ENCODE results near the gene BCAS3. TPM values are rescaled to one million over a fixed set of nuclear protein-coding genes. Genes with fewer than 3 reads are reported as not detected.

BCAS3 gene
- total RNA-seq, 1 donor from 2014 or later, result 75.9 TPM

- Histone ChIP-seq H3K9me3 (no peaks in the 10 kb centered on the region), H3K27ac (no peak overlapping the region), H3K27me3 (no peaks in the 10 kb centered on the region), H3K4me3 (no peak overlapping the region), H3K36me3 (no peaks in the 10 kb centered on the region), H3K4me1 (peaks cover 9 to 22% of the 10 kb centered on the region in 2 donors)
- DNase-seq (ENCODE audit: low spot score in 2 of 2), result no peak
- no peak for TF ChIP-seq CTCF (IDR thresholded peaks at IDR 0.05)
- intact Hi-C loops (cut with DNase I), result loop anchor here (10.0 kb wide), 1 partner anchor 894 kb away; the partner anchor contains the start of gene APPBP2
Observed at GRCh38 chr17:61418449-61418848, 740.8 kb downstream of the BCAS3 start.

- no peaks in the 10 kb centered on the region for H3K9me3 ChIP-seq
- no peak for DNase-seq (ENCODE audit: low spot score in 2 of 2)
- no peaks in the 10 kb centered on the region for H3K36me3 ChIP-seq
- H3K4me3 ChIP-seq, result no peak overlapping the region
- H3K27ac ChIP-seq, result no peak overlapping the region
- intact Hi-C loops (cut with DNase I), result loop anchor here (10.0 kb wide), 1 partner anchor 895 kb away; the partner anchor contains the start of gene APPBP2
- TF ChIP-seq CTCF (IDR thresholded peaks at IDR 0.05), result no peak
- H3K4me1 ChIP-seq, result peaks cover 9 to 13% of the 10 kb centered on the region in 2 donors
- no peaks in the 10 kb centered on the region for H3K27me3 ChIP-seq
Observed at GRCh38 chr17:61419496-61420046, 741.9 kb downstream of the BCAS3 start.

- Histone ChIP-seq H3K27me3 (no peaks in the 10 kb centered on the region), H3K9me3 (no peaks in the 10 kb centered on the region), H3K27ac (no peak overlapping the region), H3K36me3 (no peaks in the 10 kb centered on the region), H3K4me1 (peaks cover 9 to 13% of the 10 kb centered on the region in 2 donors), H3K4me3 (no peak overlapping the region)
- no peak for TF ChIP-seq CTCF (IDR thresholded peaks at IDR 0.05)
- intact Hi-C loops (cut with DNase I), result no loop called here
- no peak for DNase-seq (ENCODE audit: low spot score in 2 of 2)
Observed at GRCh38 chr17:61420052-61420451, 742.4 kb downstream of the BCAS3 start.

GRCh38 chr17:61420745-61421398, 743.2 kb downstream of the BCAS3 start:
- H3K9me3 ChIP-seq, result no peaks in the 10 kb centered on the region
- no peaks in the 10 kb centered on the region for H3K36me3 ChIP-seq
- peaks cover 9 to 13% of the 10 kb centered on the region in 2 donors for H3K4me1 ChIP-seq
- intact Hi-C loops (cut with DNase I), result no loop called here
- H3K4me3 ChIP-seq, result no peak overlapping the region
- H3K27ac ChIP-seq, result no peak overlapping the region
- no peak for TF ChIP-seq CTCF (IDR thresholded peaks at IDR 0.05)
- H3K27me3 ChIP-seq, result no peaks in the 10 kb centered on the region
- no peak for DNase-seq (ENCODE audit: low spot score in 2 of 2)

- no peak for TF ChIP-seq CTCF (IDR thresholded peaks at IDR 0.05)
- Histone ChIP-seq H3K9me3 (no peaks in the 10 kb centered on the region), H3K27me3 (no peaks in the 10 kb centered on the region), H3K4me1 (peaks cover 6 to 8% of the 10 kb centered on the region in 2 donors), H3K4me3 (no peak overlapping the region), H3K27ac (no peak overlapping the region), H3K36me3 (no peaks in the 10 kb centered on the region)
- DNase-seq (ENCODE audit: low spot score in 2 of 2), result no peak
- intact Hi-C loops (cut with DNase I), result no loop called here
Observed at GRCh38 chr17:61421460-61421859, 743.8 kb downstream of the BCAS3 start.
